GM19395 (cell line): Measurements from ENCODE around the gene NSDHL.
"Not testable (repeated sequence)": the region's sequence is repeated elsewhere in the genome, so short reads cannot be mapped to it uniquely, and the experiment has no call there.

ENCODE experiments used
- ATAC-seq: cut with Tn5 transposase; IDR thresholded peaks from one replicate; pipeline ENCODE4 v1.9.1; 2021; ENCODE audit warnings: mild to moderate bottlenecking, moderate library complexity; ENCODE audit not compliant: unreplicated experiment

Gene NSDHL

DNA sequence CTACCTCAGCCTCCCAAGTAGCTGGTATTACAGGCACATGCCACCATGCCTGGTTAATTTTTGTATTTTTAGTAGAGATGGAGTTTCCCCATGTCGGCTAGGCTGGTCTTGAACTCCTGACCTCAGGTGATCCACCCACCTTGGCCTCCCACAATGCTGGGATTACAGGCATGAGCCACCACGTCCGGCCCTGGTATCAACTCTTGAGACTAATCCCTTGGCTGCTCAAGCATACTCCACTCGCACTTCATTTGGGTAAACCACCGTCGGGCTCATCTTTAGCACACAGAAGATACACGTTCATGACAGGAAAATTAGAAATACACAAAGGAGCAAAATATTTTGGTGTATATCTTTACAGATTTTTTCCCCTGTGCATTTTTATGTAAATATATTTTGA, 79.2 kb downstream of the NSDHL start:
- not testable (repeated sequence) for ATAC-seq

DNA sequence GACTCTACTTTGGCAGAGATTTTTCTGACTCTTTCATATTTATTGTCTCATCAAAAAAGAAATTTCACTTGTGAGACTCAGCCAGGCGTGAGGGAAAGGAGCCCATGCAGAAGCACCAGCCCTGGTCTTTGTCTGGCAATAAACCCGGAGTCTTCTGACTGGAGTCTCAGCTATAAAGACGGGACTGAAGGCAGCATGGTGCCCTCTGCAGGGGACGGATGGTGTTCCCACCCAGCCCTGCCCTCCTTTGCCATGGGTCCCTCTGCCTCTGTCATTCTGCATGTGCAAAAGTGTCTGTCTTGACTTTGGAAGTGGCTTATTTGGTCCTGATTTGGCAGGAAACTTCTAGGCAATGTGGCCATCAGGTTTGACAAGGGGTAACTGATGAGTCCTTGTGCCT, 81.2 kb downstream of the NSDHL start:
- ATAC-seq = no peak

DNA sequence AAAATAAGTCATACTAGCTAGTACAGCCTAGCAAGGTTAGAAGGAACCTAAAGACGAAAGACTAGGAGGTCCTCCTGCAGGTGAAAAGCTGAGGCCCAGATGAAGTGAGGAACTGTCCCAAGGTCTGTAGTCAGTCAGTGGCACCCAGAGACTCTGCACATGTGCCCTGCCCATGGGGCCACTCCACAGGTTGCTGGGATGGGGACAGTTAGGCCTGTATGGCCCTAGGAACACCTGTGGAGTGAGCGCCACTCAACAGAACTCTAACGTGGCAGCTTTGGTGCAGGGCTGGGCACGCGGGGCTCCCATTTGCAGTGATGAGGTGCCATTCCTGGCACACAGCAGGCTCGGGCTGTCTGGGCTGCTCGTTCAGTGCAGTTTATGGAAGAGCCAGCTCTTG, 81.8 kb downstream of the NSDHL start:
- no peak for ATAC-seq

DNA sequence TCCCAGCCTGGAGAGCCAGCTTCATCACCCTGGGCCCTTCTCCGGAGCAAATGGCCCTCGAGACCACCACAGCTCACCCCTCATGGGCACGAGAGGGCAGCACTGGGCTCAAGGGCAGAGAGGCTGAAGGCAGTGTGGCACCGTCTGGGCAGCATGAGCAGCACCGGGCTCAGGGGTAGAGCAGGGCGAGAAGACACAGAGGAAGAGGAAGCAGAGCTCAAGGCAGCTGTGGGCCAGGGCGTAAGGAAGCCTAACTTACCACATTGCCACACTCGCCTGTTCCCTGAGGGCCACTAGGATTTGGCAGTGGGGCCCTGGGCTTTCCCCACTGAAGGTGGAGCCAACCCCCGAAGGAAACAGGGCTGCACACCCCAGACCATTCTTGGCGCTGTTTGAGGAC, 82.5 kb downstream of the NSDHL start:
- no peak for ATAC-seq

DNA sequence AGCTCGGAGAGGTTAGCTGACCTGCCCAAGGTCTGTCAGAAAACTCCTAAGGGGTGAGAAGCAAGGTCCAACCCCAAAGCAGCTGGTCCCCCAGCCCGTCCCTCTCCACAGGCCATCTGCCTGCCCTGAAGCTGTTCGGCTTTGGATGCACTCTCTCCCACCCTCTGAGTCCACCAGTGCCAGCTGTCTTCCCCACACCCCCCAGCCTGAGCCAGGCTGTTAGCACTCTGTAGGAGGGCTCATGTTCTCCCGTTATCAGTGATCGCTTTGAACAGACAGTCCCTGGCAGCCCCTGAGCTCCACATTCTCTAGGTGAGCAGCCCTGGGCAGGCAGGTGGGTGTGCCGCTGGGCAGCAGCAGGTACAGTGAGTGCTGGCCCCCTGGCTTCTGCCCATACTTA, 83.0 kb downstream of the NSDHL start:
- ATAC-seq = no peak

DNA sequence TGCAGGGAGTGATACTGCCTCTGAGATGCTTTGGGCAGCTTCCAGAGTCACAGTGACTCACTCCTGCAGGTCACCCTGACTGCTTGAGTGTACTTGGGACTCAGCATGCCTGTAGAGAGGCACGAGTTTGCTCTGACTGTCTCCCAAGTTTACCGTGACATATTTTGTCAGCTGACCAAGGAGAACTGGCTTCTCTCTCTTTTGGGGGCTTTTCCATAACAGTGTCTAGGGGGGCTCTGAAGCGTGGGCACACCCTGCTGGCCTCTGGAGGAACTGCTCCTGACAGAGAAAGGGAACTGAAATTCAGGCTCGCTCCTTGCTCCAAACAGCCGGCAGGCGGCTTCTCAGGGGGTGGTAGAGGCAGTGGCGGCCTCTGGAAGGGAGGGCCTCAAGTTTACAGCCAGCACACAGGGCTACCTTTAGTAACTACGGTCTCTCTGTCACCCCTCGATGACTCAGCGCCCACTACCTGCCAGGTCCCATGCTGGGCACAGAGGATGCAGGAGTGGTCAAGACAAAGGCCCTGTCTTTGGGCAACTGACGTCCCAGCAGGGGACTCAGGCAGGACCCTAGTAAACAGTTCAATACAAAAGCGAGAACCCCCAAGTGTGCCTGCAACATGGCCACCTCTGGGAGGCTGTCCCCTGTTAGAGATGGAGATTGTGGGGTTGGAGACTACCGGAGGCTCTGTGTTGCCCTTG, 84.8 kb downstream of the NSDHL start:
- ATAC-seq = peak; percentile 92

DNA sequence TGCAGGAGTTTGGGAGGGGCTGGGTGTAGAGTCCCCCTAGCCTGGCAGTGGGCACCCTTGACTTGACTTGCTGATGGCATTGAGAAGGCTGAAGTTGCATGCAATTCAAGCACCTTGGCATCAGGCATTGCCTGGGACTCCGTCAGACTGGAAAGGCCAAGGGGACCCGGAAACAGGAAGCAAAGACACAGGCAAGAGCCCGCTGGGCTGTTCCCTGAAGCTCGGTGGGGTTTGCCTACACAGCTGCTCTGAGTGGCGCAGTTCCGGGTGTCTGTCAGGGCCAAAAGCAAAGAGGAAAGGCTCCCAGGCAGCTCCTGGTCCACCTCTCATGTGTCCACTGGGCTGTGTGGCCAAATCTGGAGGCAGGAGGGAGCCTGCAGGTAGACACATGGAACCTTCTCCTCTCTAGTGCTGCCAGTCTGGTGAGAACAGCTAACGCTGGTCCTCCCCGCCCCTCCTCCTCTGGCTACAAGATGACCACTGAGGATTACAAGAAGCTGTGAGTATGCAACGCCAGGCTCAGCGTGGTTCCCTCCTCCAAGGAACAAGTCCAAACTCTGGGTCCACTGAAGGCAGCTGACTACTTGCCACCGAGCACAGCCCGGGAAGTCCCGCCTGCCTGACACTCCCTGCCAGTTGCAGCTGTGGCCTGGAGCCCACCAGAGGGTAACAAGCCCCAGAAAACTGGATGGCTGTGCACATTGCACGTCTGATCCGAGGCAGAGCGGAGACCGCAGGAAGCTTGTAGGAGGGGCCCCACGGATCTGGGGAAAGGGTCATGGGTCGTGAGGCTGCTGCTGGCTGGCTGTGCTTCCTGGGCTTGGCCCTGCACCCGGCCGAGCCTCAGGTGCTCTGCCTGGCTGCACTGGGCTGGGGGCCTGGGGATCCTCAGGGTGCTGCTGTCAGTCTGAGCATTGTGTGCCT, 87.1 kb downstream of the NSDHL start:
- no peak for ATAC-seq

DNA sequence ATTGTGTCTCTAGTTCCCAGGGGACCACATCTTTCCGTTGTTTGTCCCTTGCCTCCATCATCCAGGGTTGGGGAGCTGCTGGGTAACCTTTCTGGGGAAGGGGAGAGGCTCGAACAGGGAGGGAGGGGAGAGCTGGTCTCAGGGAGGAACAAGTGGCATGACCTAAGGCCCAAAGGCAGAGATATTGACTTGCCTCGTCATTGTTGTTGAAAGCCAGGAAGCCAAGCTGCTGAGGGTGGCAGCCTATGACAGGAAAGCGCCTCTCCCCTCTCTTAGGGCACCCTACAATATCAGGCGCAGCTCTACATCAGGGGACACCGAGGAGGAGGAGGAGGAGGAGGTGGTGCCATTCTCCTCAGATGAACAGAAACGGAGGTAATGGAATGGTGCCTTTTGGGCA, 87.8 kb downstream of the NSDHL start:
- no peak for ATAC-seq
